Mucosa of descending colon (tissue), 3 donors: ENCODE data around the gene ARHGEF3. TPM values are rescaled to one million over a fixed set of nuclear protein-coding genes. Genes with fewer than 3 reads are reported as not detected.

Experiments used
- ATAC-seq: fragments of 200-7000 bp; cut with Tn5 transposase; one replicate; pipeline ENCODE4 v1.9.1; 2020; ENCODE audit warnings: mild to moderate bottlenecking, moderate library complexity
- DNase-seq, 3 donors: peaks; one replicate each; pipeline ENCODE4 v3.0.0-alpha.2; 2020
- H3K36me3 ChIP-seq: fragments of 200-600 bp; one replicate; pipeline ENCODE4 v1.8.0; 2021; ENCODE audit warnings: low read depth, mild to moderate bottlenecking
- H3K4me1 ChIP-seq: fragments of 200-600 bp; one replicate; pipeline ENCODE4 v1.8.0; 2021; ENCODE audit warnings: low read depth, mild to moderate bottlenecking
- H3K4me3 ChIP-seq: fragments of 200-600 bp; one replicate; pipeline ENCODE4 v1.8.0; 2021; ENCODE audit warnings: mild to moderate bottlenecking
- H3K9me3 ChIP-seq: fragments of 200-600 bp; one replicate; pipeline ENCODE4 v1.8.0; 2021; ENCODE audit warnings: mild to moderate bottlenecking
- intact Hi-C, 2 donors: fragments of 100-400 bp; cut with DNase I in 1 of 2; cut with micrococcal nuclease in 1 of 2; formaldehyde crosslinking; loops; one replicate each; pipeline versions ENCODE4 v1.11.0 to v1.11.1; 2022; cut with DNase I, micrococcal nuclease
- total RNA-seq, 3 donors: library from RNA; stranded (reverse); fragmentation: NEBNext Ultra II Directional in 2 of 3; extraction: Animal tissue kit (Norgen Biotek cat#: 25700) in 2 of 3; gene quantifications; one replicate each; pipeline versions ENCODE4 v1.2.1 to v1.2.4, GENCODE V29; 2021 to 2023
- TF ChIP-seq, protein P1 (sequence below): fragments of 200-600 bp; IDR thresholded peaks from one replicate; pipeline ENCODE4 v1.8.0; 2022; ENCODE audit warnings: antibody characterized with exemption, mild to moderate bottlenecking
- donor health status: DM: no; HTN: no; CAD: no; lungs with moderate emphysema.
- donor health status: DM: no; HTN: no; CAD: no.
- donor health status: DM: no; HTN: yes; CAD: no.

Gene ARHGEF3
- total RNA-seq, 3 donors from 2014 or later, result 10.1 to 34.5 (median 15.5) TPM

DNA sequence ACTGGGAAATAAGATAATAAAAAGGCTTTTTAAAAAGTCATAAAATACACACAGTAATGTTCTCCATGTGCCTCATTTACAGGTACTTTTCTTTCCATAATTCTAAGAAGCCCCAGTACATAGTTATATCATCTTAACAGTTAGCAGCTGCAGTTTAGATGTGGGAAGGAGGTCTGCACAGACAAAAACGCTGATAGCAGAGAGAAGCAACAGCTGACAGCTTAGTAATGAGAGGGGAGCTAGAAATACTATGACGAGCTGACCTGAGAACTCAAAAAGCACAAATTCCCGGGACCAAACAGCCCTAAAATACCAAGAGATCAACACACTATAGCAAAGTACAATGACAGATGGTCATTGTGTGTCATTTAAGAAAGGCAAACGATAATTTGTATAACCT is 36.7 kb upstream of the ARHGEF3 start:
- DNase-seq (no peak), ATAC-seq (no peak)
- no peaks in the 10 kb centered on the region for H3K9me3 ChIP-seq
- TF ChIP-seq, protein P1, sequence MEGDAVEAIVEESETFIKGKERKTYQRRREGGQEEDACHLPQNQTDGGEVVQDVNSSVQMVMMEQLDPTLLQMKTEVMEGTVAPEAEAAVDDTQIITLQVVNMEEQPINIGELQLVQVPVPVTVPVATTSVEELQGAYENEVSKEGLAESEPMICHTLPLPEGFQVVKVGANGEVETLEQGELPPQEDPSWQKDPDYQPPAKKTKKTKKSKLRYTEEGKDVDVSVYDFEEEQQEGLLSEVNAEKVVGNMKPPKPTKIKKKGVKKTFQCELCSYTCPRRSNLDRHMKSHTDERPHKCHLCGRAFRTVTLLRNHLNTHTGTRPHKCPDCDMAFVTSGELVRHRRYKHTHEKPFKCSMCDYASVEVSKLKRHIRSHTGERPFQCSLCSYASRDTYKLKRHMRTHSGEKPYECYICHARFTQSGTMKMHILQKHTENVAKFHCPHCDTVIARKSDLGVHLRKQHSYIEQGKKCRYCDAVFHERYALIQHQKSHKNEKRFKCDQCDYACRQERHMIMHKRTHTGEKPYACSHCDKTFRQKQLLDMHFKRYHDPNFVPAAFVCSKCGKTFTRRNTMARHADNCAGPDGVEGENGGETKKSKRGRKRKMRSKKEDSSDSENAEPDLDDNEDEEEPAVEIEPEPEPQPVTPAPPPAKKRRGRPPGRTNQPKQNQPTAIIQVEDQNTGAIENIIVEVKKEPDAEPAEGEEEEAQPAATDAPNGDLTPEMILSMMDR, result no peak
- intact Hi-C loops, result no loop called here
- H3K4me3 ChIP-seq, result no peak overlapping the region
- no peaks in the 10 kb centered on the region for H3K36me3 ChIP-seq
- no peaks in the 10 kb centered on the region for H3K4me1 ChIP-seq

DNA sequence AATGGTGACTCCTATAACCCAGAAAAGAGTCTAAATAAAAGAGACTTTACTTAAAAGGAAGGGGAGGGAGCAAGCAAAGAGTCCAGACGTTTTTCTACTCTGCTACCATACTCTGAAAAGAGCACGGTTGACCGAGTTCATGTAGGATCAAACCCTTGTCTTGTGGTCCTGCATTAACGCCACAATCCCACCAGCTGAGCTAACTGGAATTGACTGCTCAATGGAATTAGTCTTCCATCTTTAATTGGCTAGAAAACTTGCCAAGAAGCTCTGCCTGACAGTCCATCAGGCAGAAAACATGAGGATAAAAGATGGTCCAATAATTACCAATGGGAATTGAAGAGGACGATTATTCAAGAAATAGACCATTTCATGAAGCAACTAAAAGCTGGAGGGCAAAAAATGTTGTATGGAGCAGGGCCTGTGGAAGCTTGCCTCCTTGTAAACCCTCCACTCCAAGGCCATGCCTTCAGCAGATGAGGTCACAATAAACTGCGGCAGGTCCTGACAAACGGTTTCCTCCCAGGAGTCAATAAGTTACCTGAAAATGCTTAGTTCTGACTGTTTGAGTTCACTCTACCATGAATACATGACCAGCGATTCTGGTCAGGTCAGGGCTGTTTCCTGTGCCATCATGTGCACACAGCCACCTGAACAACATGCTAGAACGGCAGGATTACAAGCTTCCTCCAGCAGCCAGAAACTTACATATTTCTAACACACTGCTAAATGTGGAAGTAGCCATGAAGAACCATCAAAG is 35.6 kb upstream of the ARHGEF3 start:
- TF ChIP-seq, protein P1, result no peak
- no peak for ATAC-seq

GRCh38 chr3:56836276-56837163 is 34.8 kb upstream of the ARHGEF3 start:
- Histone ChIP-seq H3K36me3 (no peaks in the 10 kb centered on the region), H3K4me1 (no peaks in the 10 kb centered on the region), H3K9me3 (no peaks in the 10 kb centered on the region), H3K4me3 (no peak overlapping the region)
- ATAC-seq (no peak), DNase-seq (no peak)
- intact Hi-C loops, result no loop called here
- TF ChIP-seq, protein P1, result no peak

More for the DNA sequence above, 35.6 kb upstream of the ARHGEF3 start:
- no peaks in the 10 kb centered on the region for H3K4me1 ChIP-seq
- no peak overlapping the region for H3K4me3 ChIP-seq
- intact Hi-C loops, result no loop called here
- H3K9me3 ChIP-seq, result no peaks in the 10 kb centered on the region
- no peaks in the 10 kb centered on the region for H3K36me3 ChIP-seq
- DNase-seq, result no peak

GRCh38 chr3:56835650-56836227 is 34.0 kb upstream of the ARHGEF3 start:
- intact Hi-C loops, result no loop called here
- Histone ChIP-seq H3K4me1 (no peaks in the 10 kb centered on the region), H3K9me3 (no peaks in the 10 kb centered on the region), H3K4me3 (no peak overlapping the region), H3K36me3 (no peaks in the 10 kb centered on the region)
- ATAC-seq, result no peak
- DNase-seq, result no peak
- TF ChIP-seq, protein P1, result no peak

DNA sequence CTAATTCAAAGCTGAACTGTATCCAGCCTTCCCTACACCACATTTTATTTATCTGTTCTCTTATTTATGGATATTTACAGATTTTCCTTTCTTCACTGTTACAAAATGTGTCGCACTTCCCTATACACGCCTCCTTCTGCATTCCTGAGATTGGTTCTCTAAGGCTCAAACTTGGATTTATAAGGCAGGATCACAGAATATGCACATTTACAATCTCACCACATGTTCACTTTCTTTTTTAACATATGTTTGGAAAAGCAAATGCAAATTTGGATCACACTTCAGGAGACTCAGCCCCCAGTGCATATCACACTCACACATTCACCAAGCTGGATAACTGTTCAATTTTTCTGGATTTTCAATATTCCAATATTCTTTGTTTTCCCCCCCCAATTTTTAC is 31.8 kb upstream of the ARHGEF3 start:
- no peak for ATAC-seq
- no peak for DNase-seq
- TF ChIP-seq, protein P1, result no peak
- Histone ChIP-seq H3K4me1 (no peaks in the 10 kb centered on the region), H3K4me3 (no peak overlapping the region), H3K36me3 (no peaks in the 10 kb centered on the region), H3K9me3 (no peaks in the 10 kb centered on the region)
- intact Hi-C loops, result no loop called here
